PC-9 (cell line): ENCODE results near the gene DPH6. TPM values are rescaled to one million over a fixed set of nuclear protein-coding genes. Genes with fewer than 3 reads are reported as not detected.

Experiments used
- BruUV-seq: library from RNA; stranded (reverse); fragments of 400-500 nt; replicated peaks from 2 replicates; lab custom pipeline; 2021; lab: Mats Ljungman, UMichigan
- CTCF ChIA-PET: fragments of 300-600 bp; sonication (Branson Sonifier 250); formaldehyde crosslinking; loops from one replicate; lab custom pipeline; 2022; ENCODE audit warnings: antibody characterized with exemption; lab: Charles Lee
- POLR2A ChIA-PET: fragments of 300-600 bp; sonication (Branson Sonifier 250); formaldehyde crosslinking; loops from one replicate; lab custom pipeline; 2022; ENCODE audit warnings: antibody characterized with exemption; ENCODE audit not compliant: unreplicated experiment; lab: Charles Lee
- DNase-seq, 2 experiments: peaks; one replicate each; pipeline versions ENCODE4 v3.0.0 to v3.0.0-alpha.2; 2015 to 2022; ENCODE audit warnings: mixed read lengths in 1 of 2
- H2AFZ ChIP-seq: fragments of 200-600 bp; sonication (generic); 2 replicates; pipeline ENCODE4 v1.8.1; 2017; ENCODE audit warnings: antibody characterized with exemption
- H3F3A ChIP-seq: fragments of 200-600 bp; sonication (generic); 2 replicates; pipeline ENCODE4 v1.8.1; 2017; ENCODE audit warnings: antibody characterized with exemption, mild to moderate bottlenecking, low read depth; ENCODE audit not compliant: insufficient read depth
- H3K27ac ChIP-seq: fragments of 200-600 bp; sonication (generic); 2 replicates; pipeline ENCODE4 v1.6.1; 2016; ENCODE audit warnings: mixed run types
- H3K27me3 ChIP-seq: fragments of 200-600 bp; sonication (generic); 2 replicates; pipeline ENCODE4 v1.6.1; 2016; ENCODE audit warnings: low read depth, mixed run types; ENCODE audit not compliant: insufficient read depth
- H3K36me3 ChIP-seq: fragments of 200-600 bp; sonication (generic); 2 replicates; pipeline ENCODE4 v1.6.1; 2016; ENCODE audit warnings: low read depth, mixed run types
- H3K4me1 ChIP-seq: fragments of 200-600 bp; sonication (generic); replicated peaks from 2 replicates; pipeline ENCODE4 v1.6.1; 2016; ENCODE audit warnings: mixed run types; ENCODE audit not compliant: insufficient read depth
- H3K4me2 ChIP-seq: fragments of 200-600 bp; sonication (generic); 2 replicates; pipeline ENCODE4 v1.6.1; 2017; ENCODE audit warnings: mixed run types
- H3K4me3 ChIP-seq: fragments of 200-600 bp; sonication (generic); 2 replicates; pipeline ENCODE4 v1.6.1; 2016; ENCODE audit warnings: mixed run types
- H3K79me2 ChIP-seq: fragments of 200-600 bp; sonication (generic); 2 replicates; pipeline ENCODE4 v1.6.1; 2017; ENCODE audit warnings: low read depth, mixed run types
- H3K9me2 ChIP-seq: fragments of 200-600 bp; sonication (generic); 2 replicates; pipeline ENCODE4 v1.8.1; 2017; ENCODE audit warnings: mild to moderate bottlenecking; ENCODE audit not compliant: insufficient read depth
- H3K9me3 ChIP-seq: fragments of 200-600 bp; sonication (generic); 2 replicates; pipeline ENCODE4 v1.8.1; 2016; ENCODE audit warnings: low read depth; ENCODE audit not compliant: insufficient read depth
- H4K20me1 ChIP-seq: fragments of 200-600 bp; sonication (generic); 2 replicates; pipeline ENCODE4 v1.8.1; 2017; ENCODE audit not compliant: insufficient read depth
- CTCF ChIP-seq: fragments of 200-600 bp; sonication (generic); conservative IDR thresholded peaks from 2 replicates; pipeline ENCODE4 v1.6.1; 2017; ENCODE audit warnings: mixed run types, antibody characterized with exemption, mild to moderate bottlenecking, moderate library complexity
- EZH2 ChIP-seq: fragments of 200-600 bp; sonication (generic); IDR thresholded peaks from 2 replicates; pipeline ENCODE4 v1.8.0; 2017; ENCODE audit warnings: antibody characterized with exemption, low read depth
- intact Hi-C: fragments of 100-400 bp; cut with micrococcal nuclease; formaldehyde crosslinking; loops from one replicate; pipeline ENCODE4 v1.10.0; 2022; ENCODE audit not compliant: unreplicated experiment
- total RNA-seq: library from RNA; stranded (reverse); gene quantifications from 2 replicates; pipeline ENCODE4 v1.2.3, GENCODE V29; 2021

Gene DPH6
- total RNA-seq, 1 experiment from 2014 or later = 14.8 TPM

DNA sequence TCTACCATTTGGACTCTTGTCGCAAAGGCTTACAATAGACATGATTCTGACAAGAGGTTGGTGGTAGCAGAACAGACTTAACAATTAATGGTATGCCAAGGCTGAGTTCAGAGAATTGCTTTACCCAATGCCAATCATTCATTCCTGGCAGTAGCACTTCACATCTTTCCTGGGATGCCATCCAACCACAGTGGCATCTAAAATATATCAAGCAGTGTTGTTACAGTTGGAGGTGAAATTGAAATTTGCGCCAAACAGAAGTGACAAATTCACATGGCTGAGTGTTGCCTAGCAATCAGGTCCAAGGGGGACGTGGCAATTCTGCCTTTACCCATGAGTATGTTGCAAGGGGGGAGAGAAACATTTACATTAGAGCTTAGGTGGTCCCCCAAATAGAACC lies 21.0 kb upstream of the DPH6 start:
- H3K27ac ChIP-seq = no peak overlapping the region
- no peak overlapping the region for H2AFZ ChIP-seq
- DNase-seq = no peak
- no TSS peak for BruUV-seq
- H3F3A ChIP-seq = no peaks in the 10 kb centered on the region; the same call in 1 of the 2 replicates
- H3K9me2 ChIP-seq = no peaks in the 10 kb centered on the region
- no peaks in the 10 kb centered on the region for H3K27me3 ChIP-seq
- ChIA-PET POLR2A (no interaction called here), CTCF (no interaction called here)
- no peaks in the 10 kb centered on the region for H4K20me1 ChIP-seq
- H3K36me3 ChIP-seq = no peaks in the 10 kb centered on the region
- no peak overlapping the region for H3K4me2 ChIP-seq
- intact Hi-C loops = no loop called here
- H3K4me1 ChIP-seq = no peaks in the 10 kb centered on the region
- no peaks in the 10 kb centered on the region for H3K79me2 ChIP-seq
- TF ChIP-seq EZH2 (no peak), CTCF (no peak)
- no peak overlapping the region for H3K4me3 ChIP-seq
- H3K9me3 ChIP-seq = no peaks in the 10 kb centered on the region

DNA sequence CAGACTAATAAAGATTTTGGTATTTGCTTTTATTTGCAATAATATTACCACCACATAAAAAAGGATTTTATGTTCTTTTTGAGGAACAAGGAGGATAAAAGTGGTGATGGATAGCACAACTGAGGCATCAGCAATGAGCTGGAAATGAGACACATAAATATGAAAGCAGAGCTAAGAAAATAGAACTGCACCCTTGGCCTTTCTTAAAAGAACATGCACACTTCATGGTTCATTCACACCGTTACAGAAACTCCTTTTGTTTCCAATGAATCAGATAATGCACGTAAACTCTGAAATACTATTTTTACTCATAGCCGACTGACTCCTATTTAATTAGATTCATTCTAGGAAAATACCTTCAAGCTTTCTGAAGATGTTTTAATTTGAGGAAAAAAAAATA lies 19.9 kb upstream of the DPH6 start:
- no peaks in the 10 kb centered on the region for H3K4me1 ChIP-seq
- intact Hi-C loops = no loop called here
- no peak overlapping the region for H3K4me2 ChIP-seq
- no peaks in the 10 kb centered on the region for H4K20me1 ChIP-seq
- no peak overlapping the region for H3K4me3 ChIP-seq
- H3K79me2 ChIP-seq = no peaks in the 10 kb centered on the region
- no peak for DNase-seq
- H3K36me3 ChIP-seq = no peaks in the 10 kb centered on the region
- H3K9me2 ChIP-seq = no peaks in the 10 kb centered on the region
- TF ChIP-seq EZH2 (no peak), CTCF (no peak)
- no peaks in the 10 kb centered on the region; the same call in 1 of the 2 replicates for H3F3A ChIP-seq
- ChIA-PET CTCF (no interaction called here), POLR2A (no interaction called here)
- no peak overlapping the region for H2AFZ ChIP-seq
- no peaks in the 10 kb centered on the region for H3K27me3 ChIP-seq
- no TSS peak for BruUV-seq
- H3K27ac ChIP-seq = no peak overlapping the region
- no peaks in the 10 kb centered on the region for H3K9me3 ChIP-seq

DNA sequence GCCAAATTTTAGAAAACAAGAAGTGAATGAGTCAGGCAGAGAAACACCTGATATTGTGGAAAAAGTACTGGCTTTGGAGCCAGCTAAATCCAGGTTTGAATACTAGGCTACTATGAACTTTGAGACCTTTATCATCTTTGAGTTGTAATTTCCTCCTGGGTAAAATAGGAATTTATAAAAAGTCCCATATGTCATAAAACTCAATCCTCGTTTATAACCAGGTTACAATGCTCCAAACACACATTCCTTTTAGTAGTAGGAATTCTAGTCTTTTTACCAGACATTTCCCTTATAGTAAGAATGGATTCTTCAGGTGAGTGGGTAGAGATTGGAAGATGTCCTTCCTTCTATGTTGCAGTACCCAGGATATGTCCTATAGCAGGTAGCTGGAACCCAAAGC lies 16.7 kb upstream of the DPH6 start:
- Histone ChIP-seq H3K4me3 (no peak overlapping the region), H3K4me1 (peaks cover under 1% of the 10 kb centered on the region; the same call in 1 of the 2 replicates), H4K20me1 (no peaks in the 10 kb centered on the region), H3K4me2 (no peak overlapping the region), H3K9me2 (no peaks in the 10 kb centered on the region), H3F3A (no peaks in the 10 kb centered on the region; the same call in 1 of the 2 replicates), H3K27ac (no peak overlapping the region), H3K9me3 (no peaks in the 10 kb centered on the region), H3K27me3 (no peaks in the 10 kb centered on the region), H3K79me2 (no peaks in the 10 kb centered on the region), H3K36me3 (no peaks in the 10 kb centered on the region), H2AFZ (no peak overlapping the region)
- POLR2A ChIA-PET = no interaction called here
- TF ChIP-seq CTCF (no peak), EZH2 (no peak)
- intact Hi-C loops = no loop called here
- BruUV-seq = no TSS peak
- CTCF ChIA-PET = no interaction called here
- no peak for DNase-seq
